ENCODE measurements around the gene ENOX1.

Gene ENOX1

DNA sequence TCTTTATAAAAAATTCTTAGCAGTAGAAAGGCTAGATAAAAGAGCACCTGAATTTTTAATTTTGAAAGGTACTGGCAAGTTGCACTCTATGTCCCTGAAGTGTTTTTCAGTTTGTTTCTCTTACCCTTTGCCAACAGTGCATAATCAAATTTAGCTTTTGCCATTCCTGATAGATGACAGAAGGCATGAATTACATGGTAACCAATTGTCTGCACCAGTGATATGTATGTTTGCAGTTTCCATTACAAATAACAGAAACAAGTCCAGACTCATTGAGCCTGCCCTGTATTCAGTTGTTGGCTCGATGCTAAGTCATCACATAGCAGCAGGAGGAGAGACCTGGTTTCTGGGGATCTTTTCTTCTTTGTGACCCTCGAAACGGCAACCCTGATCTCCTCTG, 453.6 kb downstream of the ENOX1 start:
- no peaks in the 10 kb centered on the region for H3K9me3 ChIP-seq (ENCODE audit: insufficient read depth, low read length, severe bottlenecking)
- ATAC-seq (ENCODE audit: insufficient read depth, low read depth) (no peak), DNase-seq (no peak)
- H3K36me3 ChIP-seq (ENCODE audit: insufficient read depth, low read length): no peaks in the 10 kb centered on the region
- H3K27me3 ChIP-seq (ENCODE audit: insufficient read depth, low read length, poor library complexity): peaks cover 4% of the 10 kb centered on the region
- H4K20me1 ChIP-seq (ENCODE audit: insufficient read depth, low read length): no peaks in the 10 kb centered on the region
- no peak overlapping the region for H3K9ac ChIP-seq (ENCODE audit: low read depth, low read length)
- no peak overlapping the region for H2AFZ ChIP-seq (ENCODE audit: low read depth, low read length)
- H3K4me2 ChIP-seq (ENCODE audit: insufficient read depth, low read length): no peak overlapping the region
- TF ChIP-seq, protein P1, sequence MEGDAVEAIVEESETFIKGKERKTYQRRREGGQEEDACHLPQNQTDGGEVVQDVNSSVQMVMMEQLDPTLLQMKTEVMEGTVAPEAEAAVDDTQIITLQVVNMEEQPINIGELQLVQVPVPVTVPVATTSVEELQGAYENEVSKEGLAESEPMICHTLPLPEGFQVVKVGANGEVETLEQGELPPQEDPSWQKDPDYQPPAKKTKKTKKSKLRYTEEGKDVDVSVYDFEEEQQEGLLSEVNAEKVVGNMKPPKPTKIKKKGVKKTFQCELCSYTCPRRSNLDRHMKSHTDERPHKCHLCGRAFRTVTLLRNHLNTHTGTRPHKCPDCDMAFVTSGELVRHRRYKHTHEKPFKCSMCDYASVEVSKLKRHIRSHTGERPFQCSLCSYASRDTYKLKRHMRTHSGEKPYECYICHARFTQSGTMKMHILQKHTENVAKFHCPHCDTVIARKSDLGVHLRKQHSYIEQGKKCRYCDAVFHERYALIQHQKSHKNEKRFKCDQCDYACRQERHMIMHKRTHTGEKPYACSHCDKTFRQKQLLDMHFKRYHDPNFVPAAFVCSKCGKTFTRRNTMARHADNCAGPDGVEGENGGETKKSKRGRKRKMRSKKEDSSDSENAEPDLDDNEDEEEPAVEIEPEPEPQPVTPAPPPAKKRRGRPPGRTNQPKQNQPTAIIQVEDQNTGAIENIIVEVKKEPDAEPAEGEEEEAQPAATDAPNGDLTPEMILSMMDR (IDR thresholded peaks at IDR 0.05; ENCODE audit: borderline replicate concordance, extremely low read depth, low read length, poor library complexity, severe bottlenecking): no peak
- no peak for TF ChIP-seq EZH2 (IDR thresholded peaks at IDR 0.05; ENCODE audit: borderline replicate concordance, low read depth, low read length, severe bottlenecking)
- no peak overlapping the region for H3K27ac ChIP-seq (ENCODE audit: low read length)
- no peak overlapping the region for H3K4me3 ChIP-seq (ENCODE audit: low read depth in 1 of 2, low read length in 2 of 2)
- H3K79me2 ChIP-seq (ENCODE audit: insufficient read depth, low read length): no peaks in the 10 kb centered on the region
- H3K4me1 ChIP-seq (ENCODE audit: insufficient read depth, low read length): no peaks in the 10 kb centered on the region

DNA sequence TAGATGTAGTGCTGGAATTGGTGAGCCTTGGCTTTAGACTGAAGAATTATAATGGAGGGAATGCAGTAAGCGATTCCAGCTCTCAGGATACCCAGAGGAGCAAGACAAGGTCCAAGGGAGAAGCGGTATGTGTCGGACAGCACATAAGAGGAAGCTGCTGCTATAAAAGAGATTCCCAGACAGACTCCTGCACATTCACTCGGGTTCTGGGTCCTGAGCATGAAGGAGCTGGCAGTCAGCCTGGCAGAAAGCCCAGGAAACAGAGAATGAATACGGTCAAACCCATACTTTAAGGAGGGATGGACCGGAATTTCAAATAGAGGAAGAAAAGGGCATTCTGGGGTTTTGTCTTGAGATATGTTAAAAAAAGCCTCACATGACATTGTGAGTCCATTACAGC, 455.1 kb downstream of the ENOX1 start:
- ATAC-seq (ENCODE audit: insufficient read depth, low read depth) (no peak), DNase-seq (no peak)
- H3K36me3 ChIP-seq (ENCODE audit: insufficient read depth, low read length): no peaks in the 10 kb centered on the region
- no peak overlapping the region for H2AFZ ChIP-seq (ENCODE audit: low read depth, low read length)
- no peak overlapping the region for H3K27ac ChIP-seq (ENCODE audit: low read length)
- no peaks in the 10 kb centered on the region for H3K4me1 ChIP-seq (ENCODE audit: insufficient read depth, low read length)
- TF ChIP-seq, protein P1 (IDR thresholded peaks at IDR 0.05; ENCODE audit: borderline replicate concordance, extremely low read depth, low read length, poor library complexity, severe bottlenecking): no peak
- no peak for TF ChIP-seq EZH2 (IDR thresholded peaks at IDR 0.05; ENCODE audit: borderline replicate concordance, low read depth, low read length, severe bottlenecking)
- no peak overlapping the region for H3K4me2 ChIP-seq (ENCODE audit: insufficient read depth, low read length)
- H3K9me3 ChIP-seq (ENCODE audit: insufficient read depth, low read length, severe bottlenecking): no peaks in the 10 kb centered on the region
- H3K9ac ChIP-seq (ENCODE audit: low read depth, low read length): no peak overlapping the region
- H3K27me3 ChIP-seq (ENCODE audit: insufficient read depth, low read length, poor library complexity): no peaks in the 10 kb centered on the region
- H3K79me2 ChIP-seq (ENCODE audit: insufficient read depth, low read length): no peaks in the 10 kb centered on the region
- no peak overlapping the region for H3K4me3 ChIP-seq (ENCODE audit: low read depth in 1 of 2, low read length in 2 of 2)
- H4K20me1 ChIP-seq (ENCODE audit: insufficient read depth, low read length): no peaks in the 10 kb centered on the region

DNA sequence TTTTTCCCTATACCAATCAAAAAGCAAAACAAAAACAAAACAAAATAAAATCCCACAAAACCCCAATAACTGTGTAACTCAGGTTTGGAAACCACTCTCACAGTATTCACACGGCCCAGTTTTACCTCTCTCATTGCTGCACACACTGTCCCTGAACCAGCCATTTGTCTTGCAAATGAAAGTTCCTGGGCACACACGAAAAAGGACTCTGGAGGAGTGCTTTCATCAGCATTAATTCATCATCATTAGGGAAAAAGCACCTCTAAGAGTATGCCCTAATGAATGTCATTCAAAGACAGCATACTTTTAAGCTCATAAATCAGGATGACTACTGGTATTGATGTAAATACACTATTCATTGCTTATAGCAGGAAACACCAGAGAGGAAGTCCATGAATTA, 457.1 kb downstream of the ENOX1 start:
- Histone ChIP-seq H3K27ac (ENCODE audit: low read length) (no peak overlapping the region), H3K4me2 (ENCODE audit: insufficient read depth, low read length) (no peak overlapping the region), H3K9me3 (ENCODE audit: insufficient read depth, low read length, severe bottlenecking) (no peaks in the 10 kb centered on the region), H3K4me3 (ENCODE audit: low read depth in 1 of 2, low read length in 2 of 2) (no peak overlapping the region), H3K4me1 (ENCODE audit: insufficient read depth, low read length) (no peaks in the 10 kb centered on the region), H3K9ac (ENCODE audit: low read depth, low read length) (no peak overlapping the region), H4K20me1 (ENCODE audit: insufficient read depth, low read length) (no peaks in the 10 kb centered on the region), H3K27me3 (ENCODE audit: insufficient read depth, low read length, poor library complexity) (no peaks in the 10 kb centered on the region), H3K79me2 (ENCODE audit: insufficient read depth, low read length) (no peaks in the 10 kb centered on the region), H3K36me3 (ENCODE audit: insufficient read depth, low read length) (no peaks in the 10 kb centered on the region), H2AFZ (ENCODE audit: low read depth, low read length) (no peak overlapping the region)
- no peak for ATAC-seq (ENCODE audit: insufficient read depth, low read depth)
- TF ChIP-seq, protein P1 (IDR thresholded peaks at IDR 0.05; ENCODE audit: borderline replicate concordance, extremely low read depth, low read length, poor library complexity, severe bottlenecking): no peak
- no peak for TF ChIP-seq EZH2 (IDR thresholded peaks at IDR 0.05; ENCODE audit: borderline replicate concordance, low read depth, low read length, severe bottlenecking)
- DNase-seq: no peak

DNA sequence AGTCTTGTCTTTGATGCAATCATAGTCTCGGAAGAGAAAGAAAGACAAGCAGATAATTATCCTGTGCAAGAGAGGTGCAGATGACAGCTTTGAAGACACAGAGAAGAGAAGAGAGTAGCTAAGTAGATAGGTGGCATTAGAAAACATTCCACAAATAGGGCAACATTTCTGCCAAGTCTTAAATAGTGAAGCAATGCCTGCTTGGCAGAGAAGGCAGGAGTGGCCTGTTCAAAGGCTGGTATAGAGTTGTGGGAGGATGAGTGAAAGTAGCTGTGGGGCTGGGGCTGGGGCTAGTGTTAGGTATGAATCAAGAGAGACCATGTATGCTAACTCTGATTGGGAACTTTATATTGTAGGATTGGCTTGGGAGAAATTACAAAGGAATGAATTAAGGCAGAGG, 457.9 kb downstream of the ENOX1 start:
- H3K36me3 ChIP-seq (ENCODE audit: insufficient read depth, low read length): no peaks in the 10 kb centered on the region
- ATAC-seq (ENCODE audit: insufficient read depth, low read depth): no peak

More for the DNA sequence above, 457.9 kb downstream of the ENOX1 start:
- Histone ChIP-seq H3K27ac (ENCODE audit: low read length) (no peak overlapping the region), H3K9ac (ENCODE audit: low read depth, low read length) (no peak overlapping the region), H3K4me2 (ENCODE audit: insufficient read depth, low read length) (no peak overlapping the region), H3K79me2 (ENCODE audit: insufficient read depth, low read length) (no peaks in the 10 kb centered on the region), H3K9me3 (ENCODE audit: insufficient read depth, low read length, severe bottlenecking) (no peaks in the 10 kb centered on the region), H2AFZ (ENCODE audit: low read depth, low read length) (no peak overlapping the region), H3K27me3 (ENCODE audit: insufficient read depth, low read length, poor library complexity) (no peaks in the 10 kb centered on the region), H3K4me1 (ENCODE audit: insufficient read depth, low read length) (no peaks in the 10 kb centered on the region), H3K4me3 (ENCODE audit: low read depth in 1 of 2, low read length in 2 of 2) (no peak overlapping the region), H4K20me1 (ENCODE audit: insufficient read depth, low read length) (no peaks in the 10 kb centered on the region)
- no peak for TF ChIP-seq EZH2 (IDR thresholded peaks at IDR 0.05; ENCODE audit: borderline replicate concordance, low read depth, low read length, severe bottlenecking)
- TF ChIP-seq, protein P1 (IDR thresholded peaks at IDR 0.05; ENCODE audit: borderline replicate concordance, extremely low read depth, low read length, poor library complexity, severe bottlenecking): no peak
- no peak for DNase-seq
